Osteoblast (primary cell): ENCODE data around the gene NFKB1. TPM values are rescaled to one million over a fixed set of nuclear protein-coding genes. Genes with fewer than 3 reads are reported as not detected.

Experiments
- DNase-seq: peaks from one replicate; pipeline ENCODE4 v3.0.0; 2011; ENCODE audit warnings: low spot score, mixed read lengths; ENCODE audit not compliant: insufficient read length; ENCODE audit errors: missing footprints
- H2AFZ ChIP-seq: 2 replicates; pipeline ENCODE4 v1.6.0; 2011; ENCODE audit warnings: mild to moderate bottlenecking, low read length
- H3K27ac ChIP-seq: 2 replicates; pipeline ENCODE4 v1.5.1; 2011; ENCODE audit warnings: mild to moderate bottlenecking, low read depth, low read length, moderate library complexity
- H3K27me3 ChIP-seq: 2 replicates; pipeline ENCODE4 v1.6.0; 2012; ENCODE audit warnings: mild to moderate bottlenecking, control low read depth, inconsistent platforms, low read length, moderate library complexity; ENCODE audit not compliant: insufficient read depth
- H3K36me3 ChIP-seq: 2 replicates; pipeline ENCODE4 v1.5.1; 2011; ENCODE audit warnings: mild to moderate bottlenecking, low read length, control low read depth, moderate library complexity; ENCODE audit not compliant: insufficient read depth
- H3K4me1 ChIP-seq: 2 replicates; pipeline ENCODE4 v1.5.1; 2011; ENCODE audit warnings: mild to moderate bottlenecking, low read length, control low read depth, moderate library complexity; ENCODE audit not compliant: insufficient read depth
- H3K4me2 ChIP-seq: 2 replicates; pipeline ENCODE4 v1.6.0; 2011; ENCODE audit warnings: mild to moderate bottlenecking, low read length; ENCODE audit not compliant: insufficient read depth
- H3K4me3 ChIP-seq: fragments of 200-600 bp; sonication (generic); 3 replicates; pipeline ENCODE4 v1.5.1; 2012; ENCODE audit warnings: mild to moderate bottlenecking, low read length, inconsistent platforms; ENCODE audit not compliant: insufficient read depth
- H3K79me2 ChIP-seq: 2 replicates; pipeline ENCODE4 v1.6.0; 2012; ENCODE audit warnings: mild to moderate bottlenecking, low read length, control low read depth, inconsistent platforms; ENCODE audit not compliant: insufficient read depth
- H3K9me3 ChIP-seq: 2 replicates; pipeline ENCODE4 v1.5.1; 2011; ENCODE audit warnings: low read depth, low read length, control low read depth
- H4K20me1 ChIP-seq: 2 replicates; pipeline ENCODE4 v1.6.0; 2012; ENCODE audit warnings: mild to moderate bottlenecking, low read length, control low read depth; ENCODE audit not compliant: insufficient read depth
- total RNA-seq: library from RNA; depleted of rRNA; stranded (reverse); fragments of >200 nt; gene quantifications from 2 replicates; pipeline ENCODE4 v1.2.3, GENCODE V29; 2012
- TF ChIP-seq, protein P1 (sequence below): IDR thresholded peaks from 2 replicates; pipeline ENCODE4 v1.5.1; 2011; ENCODE audit warnings: mild to moderate bottlenecking, low read depth, low read length, moderate library complexity; ENCODE audit errors: extremely low read depth

Gene NFKB1
- total RNA-seq, 1 donor, result 27.1 TPM

GRCh38 chr4:102620697-102621497 is 119.7 kb downstream of the NFKB1 start:
- Histone ChIP-seq H2AFZ (peak overlapping the region; percentile 49), H3K79me2 (no peaks in the 10 kb centered on the region), H3K36me3 (peaks cover 9% of the 10 kb centered on the region), H3K9me3 (no peaks in the 10 kb centered on the region), H3K4me1 (peaks cover 16% of the 10 kb centered on the region), H4K20me1 (peaks cover 3% of the 10 kb centered on the region), H3K27ac (peak overlapping the region; percentile 83), H3K4me2 (peak overlapping the region; percentile 74), H3K27me3 (no peaks in the 10 kb centered on the region), H3K4me3 (peak overlapping the region; percentile 46)
- peak; percentile 35 for DNase-seq
- TF ChIP-seq, protein P1, sequence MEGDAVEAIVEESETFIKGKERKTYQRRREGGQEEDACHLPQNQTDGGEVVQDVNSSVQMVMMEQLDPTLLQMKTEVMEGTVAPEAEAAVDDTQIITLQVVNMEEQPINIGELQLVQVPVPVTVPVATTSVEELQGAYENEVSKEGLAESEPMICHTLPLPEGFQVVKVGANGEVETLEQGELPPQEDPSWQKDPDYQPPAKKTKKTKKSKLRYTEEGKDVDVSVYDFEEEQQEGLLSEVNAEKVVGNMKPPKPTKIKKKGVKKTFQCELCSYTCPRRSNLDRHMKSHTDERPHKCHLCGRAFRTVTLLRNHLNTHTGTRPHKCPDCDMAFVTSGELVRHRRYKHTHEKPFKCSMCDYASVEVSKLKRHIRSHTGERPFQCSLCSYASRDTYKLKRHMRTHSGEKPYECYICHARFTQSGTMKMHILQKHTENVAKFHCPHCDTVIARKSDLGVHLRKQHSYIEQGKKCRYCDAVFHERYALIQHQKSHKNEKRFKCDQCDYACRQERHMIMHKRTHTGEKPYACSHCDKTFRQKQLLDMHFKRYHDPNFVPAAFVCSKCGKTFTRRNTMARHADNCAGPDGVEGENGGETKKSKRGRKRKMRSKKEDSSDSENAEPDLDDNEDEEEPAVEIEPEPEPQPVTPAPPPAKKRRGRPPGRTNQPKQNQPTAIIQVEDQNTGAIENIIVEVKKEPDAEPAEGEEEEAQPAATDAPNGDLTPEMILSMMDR, result peak; percentile 59

DNA sequence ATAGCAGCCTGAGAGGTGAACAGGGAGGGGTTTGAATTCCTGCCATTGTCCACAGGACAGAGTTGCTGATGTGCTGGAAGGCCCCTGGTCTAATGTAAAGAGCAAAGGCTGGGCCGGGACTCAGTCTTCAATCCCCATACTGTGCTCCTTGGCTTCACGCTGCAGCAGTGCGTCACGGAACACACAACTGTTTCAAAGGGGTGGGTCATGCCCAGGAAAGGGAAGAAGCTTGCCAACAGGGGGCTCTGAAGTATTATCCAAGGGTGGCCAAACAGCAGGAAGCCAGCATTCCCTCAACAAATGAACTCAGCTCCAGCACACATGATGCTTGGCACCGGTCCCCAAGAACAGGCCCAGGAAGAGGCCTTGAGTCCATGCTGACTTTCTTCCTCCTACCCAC is 122.5 kb downstream of the NFKB1 start:
- Histone ChIP-seq H2AFZ (peak overlapping the region; percentile 8), H3K4me2 (no peak overlapping the region), H3K27me3 (no peaks in the 10 kb centered on the region), H3K9me3 (no peaks in the 10 kb centered on the region), H4K20me1 (peaks cover 3% of the 10 kb centered on the region), H3K4me3 (no peak overlapping the region), H3K27ac (no peak overlapping the region), H3K36me3 (no peaks in the 10 kb centered on the region), H3K79me2 (no peaks in the 10 kb centered on the region), H3K4me1 (peaks cover 30% of the 10 kb centered on the region)
- TF ChIP-seq, protein P1, result peak; percentile 17
- DNase-seq, result peak; percentile 13

- Histone ChIP-seq H3K36me3 (no peaks in the 10 kb centered on the region), H3K27ac (no peak overlapping the region), H3K9me3 (no peaks in the 10 kb centered on the region), H3K27me3 (no peaks in the 10 kb centered on the region), H3K4me1 (peaks cover 30% of the 10 kb centered on the region), H3K4me3 (no peak overlapping the region), H3K4me2 (no peak overlapping the region), H2AFZ (no peak overlapping the region), H3K79me2 (no peaks in the 10 kb centered on the region), H4K20me1 (peaks cover 3% of the 10 kb centered on the region)
- TF ChIP-seq, protein P1, result no peak
- no peak for DNase-seq
These were observed 123.3 kb downstream of the NFKB1 start for GRCh38 chr4:102624505-102624904.

DNA sequence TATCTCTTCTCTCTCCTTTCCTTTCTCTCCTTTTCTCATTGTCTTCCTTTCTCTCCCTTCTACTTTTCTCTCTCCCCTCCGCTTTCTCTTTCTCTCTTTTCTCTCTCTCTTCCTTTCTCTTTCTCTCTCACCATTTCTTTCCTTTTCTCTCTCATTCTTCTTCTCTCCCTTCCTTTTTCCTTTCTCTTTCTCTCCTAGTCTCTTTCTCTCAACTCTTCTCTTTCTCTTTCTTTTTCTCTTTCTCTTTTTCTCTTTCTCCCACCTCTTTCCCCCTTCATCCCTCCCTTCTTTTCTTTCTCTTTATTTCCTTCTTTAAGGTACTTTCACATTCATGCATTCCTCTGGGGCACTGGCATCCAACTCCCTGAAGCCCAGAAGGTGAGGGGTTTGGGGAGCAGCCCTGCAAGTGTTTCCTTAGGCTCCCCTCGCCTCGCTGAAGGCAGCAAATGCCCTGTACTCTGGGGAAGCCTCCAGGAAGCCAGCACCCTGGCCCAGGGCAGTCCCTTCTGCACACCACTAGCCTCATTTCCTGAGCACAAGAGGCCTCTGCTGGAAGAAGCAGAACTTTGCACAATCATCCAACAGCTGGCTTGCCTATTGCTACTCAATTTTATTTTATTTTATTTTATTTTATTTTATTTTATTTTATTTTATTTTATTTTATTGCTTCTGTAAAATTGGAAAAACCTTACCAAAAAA is 124.2 kb downstream of the NFKB1 start:
- Histone ChIP-seq H3K79me2 (no peaks in the 10 kb centered on the region), H3K9me3 (no peaks in the 10 kb centered on the region), H3K4me3 (no peak overlapping the region), H4K20me1 (peaks cover 2% of the 10 kb centered on the region), H3K4me1 (peaks cover 24% of the 10 kb centered on the region), H3K36me3 (no peaks in the 10 kb centered on the region), H3K4me2 (no peak overlapping the region), H2AFZ (peak overlapping the region; percentile 62), H3K27ac (no peak overlapping the region), H3K27me3 (no peaks in the 10 kb centered on the region)
- DNase-seq, result peak; percentile 23
- TF ChIP-seq, protein P1, result peak; percentile 32
